ENCODE data around the gene MOAP1. TPM values are rescaled to one million over a fixed set of nuclear protein-coding genes. Genes with fewer than 3 reads are reported as not detected.

The MOAP1 gene
- total RNA-seq, 4 donors from 2014 or later = 14.6 to 37.1 (median 20.4) TPM

GRCh38 chr14:93228550-93228949 is 43.9 kb upstream of the MOAP1 start:
- Histone ChIP-seq H3K27me3 (no peaks in the 10 kb centered on the region), H3K4me3 (no peak overlapping the region), H3K27ac (no peak overlapping the region), H3K9me3 (no peaks in the 10 kb centered on the region), H3K4me1 (no peaks in the 10 kb centered on the region), H3K36me3 (no peaks in the 10 kb centered on the region)
- no peak for TF ChIP-seq POLR2A (IDR thresholded peaks at IDR 0.05)
- TF ChIP-seq, protein P1, sequence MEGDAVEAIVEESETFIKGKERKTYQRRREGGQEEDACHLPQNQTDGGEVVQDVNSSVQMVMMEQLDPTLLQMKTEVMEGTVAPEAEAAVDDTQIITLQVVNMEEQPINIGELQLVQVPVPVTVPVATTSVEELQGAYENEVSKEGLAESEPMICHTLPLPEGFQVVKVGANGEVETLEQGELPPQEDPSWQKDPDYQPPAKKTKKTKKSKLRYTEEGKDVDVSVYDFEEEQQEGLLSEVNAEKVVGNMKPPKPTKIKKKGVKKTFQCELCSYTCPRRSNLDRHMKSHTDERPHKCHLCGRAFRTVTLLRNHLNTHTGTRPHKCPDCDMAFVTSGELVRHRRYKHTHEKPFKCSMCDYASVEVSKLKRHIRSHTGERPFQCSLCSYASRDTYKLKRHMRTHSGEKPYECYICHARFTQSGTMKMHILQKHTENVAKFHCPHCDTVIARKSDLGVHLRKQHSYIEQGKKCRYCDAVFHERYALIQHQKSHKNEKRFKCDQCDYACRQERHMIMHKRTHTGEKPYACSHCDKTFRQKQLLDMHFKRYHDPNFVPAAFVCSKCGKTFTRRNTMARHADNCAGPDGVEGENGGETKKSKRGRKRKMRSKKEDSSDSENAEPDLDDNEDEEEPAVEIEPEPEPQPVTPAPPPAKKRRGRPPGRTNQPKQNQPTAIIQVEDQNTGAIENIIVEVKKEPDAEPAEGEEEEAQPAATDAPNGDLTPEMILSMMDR (IDR thresholded peaks at IDR 0.05) = no peak
- no peak for DNase-seq
- intact Hi-C loops (cut with DNase I; ENCODE audit: low total_unique reads) = no loop called here

DNA sequence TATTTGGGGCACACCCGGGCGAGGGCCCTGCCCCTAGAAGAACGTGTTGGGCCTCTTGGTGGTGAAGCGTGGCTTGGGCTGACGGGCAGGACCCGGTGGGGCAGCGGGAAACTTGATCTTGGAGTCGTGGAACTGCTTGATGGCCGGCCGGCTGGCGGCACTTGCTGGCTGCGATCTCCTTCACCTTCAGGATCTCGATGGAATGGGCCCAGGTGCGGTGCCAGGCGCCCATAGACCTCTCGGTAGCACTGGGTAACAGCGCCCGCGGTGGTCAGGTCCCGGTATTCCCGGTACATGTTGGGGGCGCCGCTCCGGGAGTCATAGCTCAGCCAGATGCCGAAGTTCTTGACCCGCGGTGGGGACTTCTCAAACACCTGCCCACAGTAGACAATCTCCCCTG is 38.9 kb upstream of the MOAP1 start:
- DNase-seq = no peak
- H3K27ac ChIP-seq = no peak overlapping the region
- no peaks in the 10 kb centered on the region for H3K27me3 ChIP-seq
- H3K36me3 ChIP-seq = no peaks in the 10 kb centered on the region
- intact Hi-C loops (cut with DNase I; ENCODE audit: low total_unique reads) = no loop called here
- no peak overlapping the region for H3K4me3 ChIP-seq
- no peaks in the 10 kb centered on the region for H3K9me3 ChIP-seq
- TF ChIP-seq, protein P1 (IDR thresholded peaks at IDR 0.05) = no peak
- TF ChIP-seq POLR2A (IDR thresholded peaks at IDR 0.05) = no peak
- no peaks in the 10 kb centered on the region for H3K4me1 ChIP-seq

DNA sequence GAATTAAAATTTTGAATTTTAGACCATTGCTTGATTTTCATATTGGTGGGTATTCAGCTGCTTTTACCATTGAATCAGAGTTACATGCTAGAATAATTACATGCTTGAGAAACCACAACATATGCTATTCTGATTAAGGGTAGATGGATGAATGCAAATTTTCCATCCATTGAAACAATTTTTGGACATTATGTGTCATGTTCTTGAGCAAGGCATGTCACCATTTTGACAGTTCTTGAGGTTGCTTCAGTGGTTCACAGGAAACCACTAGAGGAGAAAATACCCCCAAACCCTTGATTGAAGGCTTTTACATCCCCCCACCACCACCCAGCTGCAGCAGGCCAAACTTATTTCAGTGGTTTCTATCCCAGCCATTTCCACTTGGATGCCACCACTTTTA is 35.8 kb upstream of the MOAP1 start:
- Histone ChIP-seq H3K27me3 (no peaks in the 10 kb centered on the region), H3K9me3 (no peaks in the 10 kb centered on the region), H3K4me3 (no peak overlapping the region), H3K36me3 (no peaks in the 10 kb centered on the region), H3K4me1 (no peaks in the 10 kb centered on the region), H3K27ac (no peak overlapping the region)
- intact Hi-C loops (cut with DNase I; ENCODE audit: low total_unique reads) = no loop called here
- DNase-seq = no peak
- no peak for TF ChIP-seq POLR2A (IDR thresholded peaks at IDR 0.05)
- TF ChIP-seq, protein P1 (IDR thresholded peaks at IDR 0.05) = no peak

- DNase-seq = no peak
- Histone ChIP-seq H3K9me3 (no peaks in the 10 kb centered on the region), H3K27me3 (no peaks in the 10 kb centered on the region), H3K27ac (no peak overlapping the region), H3K4me3 (no peak overlapping the region), H3K36me3 (no peaks in the 10 kb centered on the region), H3K4me1 (no peaks in the 10 kb centered on the region)
- TF ChIP-seq POLR2A (IDR thresholded peaks at IDR 0.05) = no peak
- TF ChIP-seq, protein P1 (IDR thresholded peaks at IDR 0.05) = peak in 2 of 4 experiments; percentile 14 to 24
- intact Hi-C loops (cut with DNase I; ENCODE audit: low total_unique reads) = no loop called here
Observed at GRCh38 chr14:93219103-93219726, 34.5 kb upstream of the MOAP1 start.

DNA sequence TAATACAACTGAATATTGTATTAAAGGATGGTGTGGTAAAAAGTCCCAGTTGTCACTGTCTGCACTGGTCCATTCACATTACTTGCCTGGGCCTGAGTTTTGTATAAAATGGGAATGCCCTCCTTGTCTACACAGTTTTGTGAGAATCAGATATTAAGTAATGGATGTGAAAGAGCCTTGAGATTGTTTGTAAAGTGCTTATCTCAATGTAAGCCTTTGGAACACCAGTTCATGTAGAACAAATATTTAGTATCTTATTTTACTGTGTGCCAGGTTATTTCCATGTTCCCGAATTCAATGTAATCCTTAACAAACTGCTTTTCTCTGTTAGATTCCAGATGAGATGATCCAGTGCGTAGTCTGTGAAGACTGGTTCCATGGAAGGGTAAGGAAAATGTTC is 29.9 kb upstream of the MOAP1 start:
- peaks cover 0 to under 1% of the 10 kb centered on the region in 2 donors for H3K4me1 ChIP-seq
- intact Hi-C loops (cut with DNase I; ENCODE audit: low total_unique reads) = no loop called here
- no peak for TF ChIP-seq POLR2A (IDR thresholded peaks at IDR 0.05)
- TF ChIP-seq, protein P1 (IDR thresholded peaks at IDR 0.05) = no peak
- DNase-seq = no peak
- no peaks in the 10 kb centered on the region for H3K36me3 ChIP-seq
- no peaks in the 10 kb centered on the region for H3K9me3 ChIP-seq
- no peak overlapping the region for H3K4me3 ChIP-seq
- no peaks in the 10 kb centered on the region for H3K27me3 ChIP-seq
- no peak overlapping the region for H3K27ac ChIP-seq
